Brain pericyte (primary cell): ENCODE results near the gene OR2C1.
A peak's percentile ranks its signal among the peaks of the same experiment; 100 is the strongest.

ENCODE experiments used
- DNase-seq: peaks from one replicate; pipeline ENCODE4 v3.0.0-alpha.2; 2012; ENCODE audit warnings: low read depth, low spot score

The OR2C1 gene

GRCh38 chr16:3400446-3400778 lies 44.7 kb downstream of the OR2C1 start:
- DNase-seq, result no peak

GRCh38 chr16:3400779-3401688 lies 45.3 kb downstream of the OR2C1 start, which contains the start of the genes ZNF174 and ZSCAN32:
Gene ZNF174, plus strand, starts transcription at chr16:3401215. Its CDS starts 790 bp downstream, at chr16:3402005.
Gene ZSCAN32, minus strand, starts transcription at chr16:3401004. Its CDS starts 3,447 bp downstream, at chr16:3397557.
- peak; percentile 96 for DNase-seq

GRCh38 chr16:3401719-3402397 lies 46.2 kb downstream of the OR2C1 start:
- no peak for DNase-seq
